ENCODE data around the gene HVCN1. TPM values are rescaled to one million over a fixed set of nuclear protein-coding genes. Genes with fewer than 3 reads are reported as not detected.

HVCN1 gene
- polyA plus RNA-seq, 2 of the 4 experiments (the other 2 are of a cell fraction), result 0.34 to 1.1 TPM

GRCh38 chr12:110622582-110622981 is 66.3 kb downstream of the HVCN1 start:
- H3K9me3 ChIP-seq, result no peaks in the 10 kb centered on the region
- 91% methylated on average over 3 of the region's 3 CpGs for WGBS (ENCODE audit: missing lambda C conversion rate)
- no peak for TF ChIP-seq HOXB13 (CRISPR knock-in tag; IDR thresholded peaks at IDR 0.05; ENCODE audit: low read depth)
- TF ChIP-seq NR3C1 (IDR thresholded peaks at IDR 0.05), result no peak
- no peak for TF ChIP-seq MAFK (IDR thresholded peaks at IDR 0.05; ENCODE audit: partially characterized antibody)
- no peak overlapping the region for H3K4me3 ChIP-seq
- H3K4me2 ChIP-seq, result no peak overlapping the region
- FAIRE-seq (no peak), ATAC-seq (no peak), DNase-seq (ENCODE audit: low read depth in 1 of 2, low spot score in 1 of 2) (no peak)
- POLR2A ChIA-PET, result no interaction called here
- CTCF ChIA-PET, result interaction anchor here (0.8 to 1.0 kb wide), 2 partner anchors 9 to 22 kb away, joined by 3 read pairs; partner anchors contain the start of gene TCTN1
- no peak overlapping the region for H3K27ac ChIP-seq
- no peaks in the 10 kb centered on the region for H3K4me1 ChIP-seq

- DNase-seq (ENCODE audit: low read depth in 1 of 2, low spot score in 1 of 2) (no peak), FAIRE-seq (no peak), ATAC-seq (peak in 1 of 2 experiments; percentile 26; a peak in 1 of 6 replicates)
- no peak overlapping the region for H3K27ac ChIP-seq
- ChIA-PET POLR2A (no interaction called here), CTCF (interaction anchor here (1.8 to 3.0 kb wide), 2 partner anchors 12 to 18 kb away, joined by 6 to 17 read pairs; no protein-coding TSS in a partner anchor)
- no peak overlapping the region for H3K4me3 ChIP-seq
- WGBS (ENCODE audit: missing lambda C conversion rate), result 89% methylated on average over 4 of the region's 4 CpGs
- H3K4me2 ChIP-seq, result no peak overlapping the region
- peaks cover 8% of the 10 kb centered on the region; the same call in 1 of the 3 replicates for H3K4me1 ChIP-seq
- no peak for TF ChIP-seq USF2 (IDR thresholded peaks at IDR 0.05)
- TF ChIP-seq CTCF (IDR thresholded peaks at IDR 0.05), result no peak
- TF ChIP-seq MYC (IDR thresholded peaks at IDR 0.05; ENCODE audit: borderline replicate concordance, low read length), result no peak
- TF ChIP-seq BCL3 (IDR thresholded peaks at IDR 0.05), result no peak
- no peak for TF ChIP-seq E2F6 (IDR thresholded peaks at IDR 0.05; ENCODE audit: borderline replicate concordance, low read depth)
- no peak for TF ChIP-seq TFCP2L1 (CRISPR knock-in tag; IDR thresholded peaks at IDR 0.05)
- no peak for TF ChIP-seq RCOR1 (IDR thresholded peaks at IDR 0.05; ENCODE audit: low read depth, low read length)
- no peak for TF ChIP-seq HEYL (CRISPR knock-in tag; IDR thresholded peaks at IDR 0.05)
- TF ChIP-seq PHF8 (IDR thresholded peaks at IDR 0.05; ENCODE audit: borderline replicate concordance, low read depth), result no peak
- TF ChIP-seq ZNF302 (CRISPR knock-in tag; IDR thresholded peaks at IDR 0.05), result no peak
- no peak for TF ChIP-seq KDM5A (IDR thresholded peaks at IDR 0.05)
- no peak for TF ChIP-seq FOSB (CRISPR knock-in tag; IDR thresholded peaks at IDR 0.05)
- no peak for TF ChIP-seq ATOH8 (CRISPR knock-in tag; IDR thresholded peaks at IDR 0.05; ENCODE audit: low read depth)
- no peak for TF ChIP-seq CHD2 (IDR thresholded peaks at IDR 0.05; ENCODE audit: low read length, partially characterized antibody)
- H3K9me3 ChIP-seq, result no peaks in the 10 kb centered on the region
Observed at GRCh38 chr12:110619534-110619953, 69.4 kb downstream of the HVCN1 start.
